GM19025 (cell line): Measurements from ENCODE around the gene NECAB3.

Source experiments
- ATAC-seq: cut with Tn5 transposase; IDR thresholded peaks from one replicate; pipeline ENCODE4 v1.9.1; 2021; ENCODE audit warnings: mild to moderate bottlenecking, low read depth, moderate library complexity; ENCODE audit not compliant: unreplicated experiment

The NECAB3 gene

DNA sequence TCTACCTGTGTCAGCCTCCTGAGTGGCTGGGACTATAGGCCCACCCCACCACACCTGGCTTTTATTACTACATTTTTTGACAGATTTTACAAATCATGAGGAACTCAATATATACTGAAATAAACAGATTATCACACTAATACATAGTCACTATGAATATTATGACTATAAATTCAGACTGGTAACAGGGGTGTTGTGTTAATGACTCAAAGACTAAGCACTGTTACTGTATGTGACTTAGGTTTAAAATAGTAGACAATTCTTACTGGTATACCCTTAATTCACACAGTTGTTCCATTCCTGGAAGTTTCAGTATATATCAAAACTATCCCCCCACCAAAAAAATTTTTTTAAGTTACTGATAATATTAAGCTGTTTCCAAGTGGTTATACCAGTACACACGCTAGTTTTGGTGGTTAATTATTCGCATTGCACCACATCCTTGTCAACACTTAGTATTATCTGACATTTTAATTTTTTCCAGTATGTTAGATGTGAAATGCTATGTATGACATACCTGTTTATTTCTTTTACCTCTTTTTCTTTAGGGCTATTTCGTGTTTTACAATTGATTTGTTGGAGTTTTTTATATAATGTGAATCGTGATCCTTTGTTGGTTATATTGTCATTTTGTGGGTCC lies 46.5 kb downstream of the NECAB3 start:
- no peak for ATAC-seq

DNA sequence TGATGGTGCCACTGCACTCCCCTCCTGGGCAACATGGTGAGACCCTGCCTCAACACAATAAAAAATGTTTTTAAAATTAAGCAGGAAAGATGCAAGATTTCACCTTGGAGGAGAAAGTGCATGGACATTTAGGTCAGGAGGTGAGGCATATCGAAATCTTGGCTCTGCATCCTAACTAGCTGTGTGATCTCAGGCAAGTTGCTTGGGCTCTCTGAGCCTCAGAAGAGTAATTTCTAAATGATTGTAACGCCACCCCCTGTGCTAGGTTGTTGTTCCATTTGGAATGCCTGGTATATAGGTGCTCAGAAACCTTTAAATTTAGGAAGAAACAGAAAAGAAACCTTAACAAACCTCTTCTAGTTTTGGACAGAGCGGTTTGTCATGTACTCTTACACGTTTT lies 48.0 kb downstream of the NECAB3 start:
- no peak for ATAC-seq

DNA sequence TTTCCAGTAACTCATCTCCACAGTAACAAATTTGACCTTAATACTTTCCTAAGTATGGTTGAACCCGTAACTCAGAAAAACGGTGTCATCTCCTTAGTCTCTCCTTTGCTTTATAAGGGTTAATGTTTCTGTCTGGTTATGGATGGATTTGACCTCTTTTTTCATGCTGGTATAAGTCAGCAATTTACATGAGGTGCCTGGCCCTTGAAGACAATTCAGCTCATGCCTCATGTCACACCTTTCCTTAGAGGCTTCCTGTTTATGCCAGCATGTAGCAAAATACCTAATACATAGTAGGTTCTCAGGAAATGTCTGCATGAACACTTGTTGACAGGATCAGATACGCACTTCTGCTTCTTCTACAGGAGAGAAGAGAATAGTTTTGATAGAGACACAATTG lies 49.8 kb downstream of the NECAB3 start:
- no peak for ATAC-seq

DNA sequence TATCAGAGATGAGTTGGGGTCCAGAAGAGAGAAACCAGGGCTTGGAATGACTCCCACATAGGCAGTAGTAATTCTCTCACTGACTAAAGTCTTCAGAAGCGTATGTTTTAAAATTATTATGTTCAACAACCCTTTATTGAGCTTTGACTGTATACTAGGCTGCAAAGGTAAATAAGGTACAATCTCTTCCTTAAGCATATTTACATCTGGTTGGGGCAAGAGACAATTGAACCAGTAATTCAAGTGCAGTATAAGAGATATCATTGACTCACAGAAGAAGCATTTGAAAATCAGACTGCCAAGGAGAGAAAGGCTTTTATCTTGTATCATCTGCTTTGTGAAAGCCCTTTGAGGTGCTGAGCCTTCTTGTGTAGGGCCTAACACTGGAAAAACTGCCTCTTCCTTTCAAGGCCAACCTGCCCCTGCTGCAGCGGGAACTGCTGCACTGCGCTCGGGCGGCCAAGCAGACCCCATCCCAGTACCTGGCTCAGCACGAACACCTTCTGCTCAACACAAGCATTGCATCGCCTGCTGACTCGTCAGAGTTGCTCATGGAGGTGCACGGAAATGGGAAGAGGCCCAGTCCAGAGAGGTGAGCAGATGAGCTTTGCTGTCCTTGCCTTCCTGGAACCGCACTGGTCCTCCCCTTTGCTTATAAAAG lies 51.4 kb downstream of the NECAB3 start:
- no peak for ATAC-seq

DNA sequence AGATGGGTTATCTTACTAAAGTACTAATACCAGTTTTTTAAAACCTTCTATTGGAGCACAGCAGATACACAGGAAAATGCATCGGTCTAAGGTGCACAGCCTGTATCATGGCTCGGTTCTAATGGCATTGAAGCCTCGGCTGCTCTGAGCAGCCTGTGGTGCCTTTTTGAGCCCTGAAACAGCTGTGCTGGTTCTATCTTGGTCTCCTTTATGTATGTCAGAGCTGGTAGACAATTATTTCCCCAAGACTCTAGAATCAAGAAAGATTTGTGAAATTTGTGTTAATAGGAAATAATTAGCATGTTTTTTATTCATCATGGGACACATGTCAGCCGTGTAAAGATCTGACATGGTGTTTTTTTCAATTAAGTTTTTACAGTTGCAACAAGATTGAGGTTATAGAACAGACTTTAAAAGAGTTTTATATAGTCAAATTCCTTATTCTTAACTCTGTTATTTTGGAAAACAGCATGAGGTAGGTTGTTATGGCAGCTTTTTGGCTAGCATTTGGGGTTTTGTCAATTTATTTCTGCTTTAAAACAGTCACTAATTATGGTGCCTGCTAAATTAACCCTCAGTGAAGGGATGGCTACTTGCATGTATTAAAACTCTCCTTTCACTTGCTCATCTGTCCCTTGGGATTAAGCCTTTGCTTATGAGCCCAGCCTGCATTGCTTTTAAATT lies 52.4 kb downstream of the NECAB3 start:
- no peak for ATAC-seq

DNA sequence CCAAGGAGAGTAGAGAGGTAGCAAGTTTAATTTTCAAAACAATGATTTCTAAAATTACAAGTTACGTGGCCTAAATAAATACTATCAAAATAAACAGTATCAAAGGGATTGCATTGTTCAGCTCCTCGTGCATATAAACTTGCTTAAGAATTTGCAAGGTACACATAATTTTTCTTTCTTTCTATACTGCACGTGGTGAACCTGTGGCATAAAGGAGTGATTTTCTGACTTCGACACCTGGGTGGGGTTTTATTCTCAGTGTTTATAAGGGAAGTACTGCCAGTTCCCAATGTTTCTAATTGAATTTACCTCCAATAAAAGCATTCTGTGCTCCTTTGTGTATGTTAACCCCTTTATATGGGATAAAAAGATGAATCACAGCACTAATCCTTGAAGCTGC lies 62.2 kb downstream of the NECAB3 start:
- no peak for ATAC-seq

DNA sequence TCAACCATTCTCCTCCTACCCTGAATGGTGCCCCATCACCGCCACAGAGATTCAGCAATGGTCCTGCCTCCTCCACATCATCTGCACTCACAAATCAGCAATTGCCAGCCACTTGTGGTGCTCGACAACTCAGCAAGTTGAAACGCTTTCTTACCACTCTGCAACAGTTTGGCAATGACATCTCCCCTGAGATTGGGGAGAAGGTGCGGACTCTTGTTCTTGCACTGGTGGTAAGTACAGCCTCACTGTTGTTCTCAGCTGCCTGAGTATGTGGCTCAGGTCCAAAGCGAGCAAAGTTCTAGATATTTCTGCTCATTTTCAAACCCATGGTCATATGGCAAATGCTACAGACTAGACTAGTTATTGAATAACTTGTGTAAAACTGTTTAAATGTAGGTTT lies 63.1 kb downstream of the NECAB3 start:
- ATAC-seq: no peak

DNA sequence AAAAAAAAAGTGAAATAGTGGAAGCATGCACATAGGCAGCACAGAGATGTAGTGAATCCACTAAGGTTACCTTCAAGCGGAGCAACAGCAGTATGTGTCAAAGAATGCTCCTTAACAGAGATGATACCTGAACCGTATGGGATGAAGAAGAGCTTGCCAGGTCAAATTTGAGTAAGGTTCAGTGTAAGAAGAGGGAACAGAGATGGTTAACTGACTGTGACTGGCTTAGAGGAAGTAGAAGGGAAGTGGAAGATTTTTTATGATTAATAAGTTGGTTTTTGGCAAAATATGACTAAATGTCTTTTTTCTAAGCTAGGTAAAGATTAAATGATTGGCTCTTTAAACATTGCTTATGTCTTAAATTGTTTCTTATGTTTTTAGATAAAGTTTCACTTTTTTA lies 64.7 kb downstream of the NECAB3 start:
- no peak for ATAC-seq
